K562 (cell line): ENCODE data around the gene CD164L2.

Experiments used
- MECOM ChIP-seq: fragments of 250-450 bp; sonication (Bioruptor Pico); IDR thresholded peaks from 2 replicates; pipeline ENCODE4 v1.8.0; 2022; ENCODE audit warnings: inconsistent platforms
- POLR2AphosphoS2 ChIP-seq: IDR thresholded peaks from 2 replicates; pipeline ENCODE4 v1.6.1; 2012; ENCODE audit warnings: low read length, improper control_type of control experiment
- POLR2H ChIP-seq: IDR thresholded peaks from 2 replicates; pipeline ENCODE4 v1.6.1; 2016; ENCODE audit warnings: missing genetic modification characterization, low read depth, mild to moderate bottlenecking, control low read depth, missing compliant biosample characterization, moderate library complexity
- TAF1 ChIP-seq: IDR thresholded peaks from 2 replicates; pipeline ENCODE4 v1.6.1; 2011; ENCODE audit warnings: mild to moderate bottlenecking, low read length, moderate library complexity; ENCODE audit not compliant: insufficient read depth, control insufficient read depth, severe bottlenecking; ENCODE audit errors: extremely low read depth
- ZNF232 ChIP-seq: sonication (generic); formaldehyde crosslinking; IDR thresholded peaks from 2 replicates; pipeline ENCODE4 v1.8.0; 2022; ENCODE audit warnings: mild to moderate bottlenecking, missing genetic modification reagents
- TF ChIP-seq, protein P1 (sequence below), 2 experiments: IDR thresholded peaks; 2 replicates each; pipeline ENCODE4 v1.6.1; 2011; ENCODE audit warnings: borderline replicate concordance in 1 of 2, control low read depth in 1 of 2, low read depth in 1 of 2, low read length in 1 of 2, mild to moderate bottlenecking in 1 of 2, mixed read lengths in 1 of 2, moderate library complexity in 1 of 2; ENCODE audit not compliant: insufficient read depth in 1 of 2, insufficient read length in 1 of 2, poor library complexity in 1 of 2, severe bottlenecking in 1 of 2; ENCODE audit errors: extremely low read depth in 1 of 2
- TF ChIP-seq, protein P2 (sequence below): fragments of 450-650 bp; formaldehyde crosslinking; IDR thresholded peaks from 2 replicates; pipeline ENCODE4 v1.4.0; 2020; ENCODE audit warnings: mild to moderate bottlenecking, moderate library complexity
- TF ChIP-seq, protein P3 (sequence below), 3 experiments: IDR thresholded peaks in 2 of 3; conservative IDR thresholded peaks in 1 of 3; 2 replicates each; pipeline ENCODE4 v1.5.1; 2011 to 2012; ENCODE audit warnings: low read length in 3 of 3, mild to moderate bottlenecking in 3 of 3, control low read depth in 2 of 3, improper control_type of control experiment in 1 of 3, inconsistent platforms in 1 of 3, low read depth in 1 of 3, mixed read lengths in 1 of 3, moderate library complexity in 1 of 3; ENCODE audit not compliant: insufficient read depth in 2 of 3
- TF ChIP-seq, protein P4 (sequence below), 2 experiments: fragments of 450-650 bp; formaldehyde crosslinking in 1 of 2; IDR thresholded peaks; 2 replicates each; pipeline versions ENCODE4 v1.4.0 to v1.6.1; 2014 to 2020; ENCODE audit warnings: mild to moderate bottlenecking in 2 of 2, borderline replicate concordance in 1 of 2, low read depth in 1 of 2

DNA sequence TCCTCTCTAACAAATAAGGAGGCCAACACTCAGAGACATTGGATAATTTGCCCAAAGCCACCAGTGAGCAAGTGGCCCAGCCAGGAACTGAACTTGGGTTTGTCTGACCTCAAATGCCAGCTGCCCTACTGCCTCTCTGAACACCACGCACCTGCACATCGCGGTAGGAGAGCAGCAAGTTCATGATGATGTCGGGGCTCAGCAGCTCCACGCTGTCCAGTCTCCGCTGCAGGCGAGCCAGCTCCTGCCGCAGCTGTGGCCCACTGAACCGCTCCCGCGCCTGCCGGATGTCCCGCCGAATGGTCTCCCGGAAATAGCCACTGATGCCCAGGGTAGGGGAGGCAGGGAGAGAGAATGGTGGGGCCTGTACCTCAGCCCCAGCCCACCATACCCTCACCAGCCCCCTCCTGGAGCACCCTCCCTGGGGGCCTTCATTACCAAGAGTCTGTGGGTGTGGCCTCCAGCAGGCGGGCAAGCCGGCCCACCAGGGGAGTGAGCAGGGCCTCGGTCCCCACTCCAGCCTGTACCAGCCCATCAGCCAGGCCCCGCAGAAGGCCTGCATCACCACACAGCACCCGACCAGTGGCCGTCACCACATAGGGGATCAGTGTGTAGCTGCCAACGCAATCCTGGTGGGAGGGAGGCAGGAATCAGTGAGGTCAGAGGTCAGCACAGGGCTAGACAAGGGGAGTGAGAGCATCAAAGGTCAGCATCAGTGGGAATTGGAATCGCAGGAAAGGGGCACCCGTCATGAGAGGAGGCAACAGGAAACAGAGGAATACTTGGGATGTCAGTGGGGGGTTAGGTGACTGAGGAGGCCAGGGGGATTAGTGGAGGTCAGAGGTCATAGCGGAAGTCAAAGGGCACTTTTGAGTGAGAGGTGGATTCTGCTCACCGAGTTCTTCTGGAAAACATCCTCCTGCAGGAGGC lies 19.1 kb downstream of the CD164L2 start:
- TF ChIP-seq, protein P1, sequence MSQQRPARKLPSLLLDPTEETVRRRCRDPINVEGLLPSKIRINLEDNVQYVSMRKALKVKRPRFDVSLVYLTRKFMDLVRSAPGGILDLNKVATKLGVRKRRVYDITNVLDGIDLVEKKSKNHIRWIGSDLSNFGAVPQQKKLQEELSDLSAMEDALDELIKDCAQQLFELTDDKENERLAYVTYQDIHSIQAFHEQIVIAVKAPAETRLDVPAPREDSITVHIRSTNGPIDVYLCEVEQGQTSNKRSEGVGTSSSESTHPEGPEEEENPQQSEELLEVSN (IDR thresholded peaks at IDR 0.05; ENCODE audit: borderline replicate concordance in 1 of 2, extremely low read depth in 1 of 2, insufficient read depth in 1 of 2, insufficient read length in 1 of 2, low read depth in 1 of 2, low read length in 1 of 2, poor library complexity in 1 of 2, severe bottlenecking in 1 of 2): no peak
- TF ChIP-seq, protein P2, sequence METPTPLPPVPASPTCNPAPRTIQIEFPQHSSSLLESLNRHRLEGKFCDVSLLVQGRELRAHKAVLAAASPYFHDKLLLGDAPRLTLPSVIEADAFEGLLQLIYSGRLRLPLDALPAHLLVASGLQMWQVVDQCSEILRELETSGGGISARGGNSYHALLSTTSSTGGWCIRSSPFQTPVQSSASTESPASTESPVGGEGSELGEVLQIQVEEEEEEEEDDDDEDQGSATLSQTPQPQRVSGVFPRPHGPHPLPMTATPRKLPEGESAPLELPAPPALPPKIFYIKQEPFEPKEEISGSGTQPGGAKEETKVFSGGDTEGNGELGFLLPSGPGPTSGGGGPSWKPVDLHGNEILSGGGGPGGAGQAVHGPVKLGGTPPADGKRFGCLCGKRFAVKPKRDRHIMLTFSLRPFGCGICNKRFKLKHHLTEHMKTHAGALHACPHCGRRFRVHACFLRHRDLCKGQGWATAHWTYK (CRISPR knock-in tag): no peak
- TF ChIP-seq, protein P3, sequence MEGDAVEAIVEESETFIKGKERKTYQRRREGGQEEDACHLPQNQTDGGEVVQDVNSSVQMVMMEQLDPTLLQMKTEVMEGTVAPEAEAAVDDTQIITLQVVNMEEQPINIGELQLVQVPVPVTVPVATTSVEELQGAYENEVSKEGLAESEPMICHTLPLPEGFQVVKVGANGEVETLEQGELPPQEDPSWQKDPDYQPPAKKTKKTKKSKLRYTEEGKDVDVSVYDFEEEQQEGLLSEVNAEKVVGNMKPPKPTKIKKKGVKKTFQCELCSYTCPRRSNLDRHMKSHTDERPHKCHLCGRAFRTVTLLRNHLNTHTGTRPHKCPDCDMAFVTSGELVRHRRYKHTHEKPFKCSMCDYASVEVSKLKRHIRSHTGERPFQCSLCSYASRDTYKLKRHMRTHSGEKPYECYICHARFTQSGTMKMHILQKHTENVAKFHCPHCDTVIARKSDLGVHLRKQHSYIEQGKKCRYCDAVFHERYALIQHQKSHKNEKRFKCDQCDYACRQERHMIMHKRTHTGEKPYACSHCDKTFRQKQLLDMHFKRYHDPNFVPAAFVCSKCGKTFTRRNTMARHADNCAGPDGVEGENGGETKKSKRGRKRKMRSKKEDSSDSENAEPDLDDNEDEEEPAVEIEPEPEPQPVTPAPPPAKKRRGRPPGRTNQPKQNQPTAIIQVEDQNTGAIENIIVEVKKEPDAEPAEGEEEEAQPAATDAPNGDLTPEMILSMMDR (IDR thresholded peaks at IDR 0.05 in 2 of 3, conservative IDR thresholded peaks at IDR 0.05 in 1 of 3; ENCODE audit: insufficient read depth in 2 of 3, low read depth in 1 of 3, low read length in 3 of 3): no peak
- no peak for TF ChIP-seq POLR2H
- TF ChIP-seq TAF1: no peak
- TF ChIP-seq ZNF232 (CRISPR knock-in tag): no peak
- TF ChIP-seq, protein P4, sequence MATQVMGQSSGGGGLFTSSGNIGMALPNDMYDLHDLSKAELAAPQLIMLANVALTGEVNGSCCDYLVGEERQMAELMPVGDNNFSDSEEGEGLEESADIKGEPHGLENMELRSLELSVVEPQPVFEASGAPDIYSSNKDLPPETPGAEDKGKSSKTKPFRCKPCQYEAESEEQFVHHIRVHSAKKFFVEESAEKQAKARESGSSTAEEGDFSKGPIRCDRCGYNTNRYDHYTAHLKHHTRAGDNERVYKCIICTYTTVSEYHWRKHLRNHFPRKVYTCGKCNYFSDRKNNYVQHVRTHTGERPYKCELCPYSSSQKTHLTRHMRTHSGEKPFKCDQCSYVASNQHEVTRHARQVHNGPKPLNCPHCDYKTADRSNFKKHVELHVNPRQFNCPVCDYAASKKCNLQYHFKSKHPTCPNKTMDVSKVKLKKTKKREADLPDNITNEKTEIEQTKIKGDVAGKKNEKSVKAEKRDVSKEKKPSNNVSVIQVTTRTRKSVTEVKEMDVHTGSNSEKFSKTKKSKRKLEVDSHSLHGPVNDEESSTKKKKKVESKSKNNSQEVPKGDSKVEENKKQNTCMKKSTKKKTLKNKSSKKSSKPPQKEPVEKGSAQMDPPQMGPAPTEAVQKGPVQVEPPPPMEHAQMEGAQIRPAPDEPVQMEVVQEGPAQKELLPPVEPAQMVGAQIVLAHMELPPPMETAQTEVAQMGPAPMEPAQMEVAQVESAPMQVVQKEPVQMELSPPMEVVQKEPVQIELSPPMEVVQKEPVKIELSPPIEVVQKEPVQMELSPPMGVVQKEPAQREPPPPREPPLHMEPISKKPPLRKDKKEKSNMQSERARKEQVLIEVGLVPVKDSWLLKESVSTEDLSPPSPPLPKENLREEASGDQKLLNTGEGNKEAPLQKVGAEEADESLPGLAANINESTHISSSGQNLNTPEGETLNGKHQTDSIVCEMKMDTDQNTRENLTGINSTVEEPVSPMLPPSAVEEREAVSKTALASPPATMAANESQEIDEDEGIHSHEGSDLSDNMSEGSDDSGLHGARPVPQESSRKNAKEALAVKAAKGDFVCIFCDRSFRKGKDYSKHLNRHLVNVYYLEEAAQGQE (IDR thresholded peaks at IDR 0.05; ENCODE audit: borderline replicate concordance): no peak
- TF ChIP-seq, protein P4 (CRISPR knock-in tag; IDR thresholded peaks at IDR 0.05; ENCODE audit: low read depth): no peak
- no peak for TF ChIP-seq POLR2AphosphoS2
- no peak for TF ChIP-seq MECOM (CRISPR knock-in tag)
